Activated T-helper 1 cell treated with anti-CD3 and anti-CD28 coated beads, Interleukin-12 subunit alpha, Interleukin-12 subunit beta, Interleukin-2, Interleukin-4 antibody, amounts not matched to agents 30 ng/mL and 10 ng/mL and 1 ng/mL, durations not matched to agents 14 hours and 24 hours and 36 hours (primary cell): ENCODE data around the gene SGCD. TPM values are rescaled to one million over a fixed set of nuclear protein-coding genes. Genes with fewer than 3 reads are reported as not detected.
"Not testable (repeated sequence)": the region's sequence is repeated elsewhere in the genome, so short reads cannot be mapped to it uniquely, and the experiment has no call there.

Source experiments
- DNase-seq: peaks from one replicate; pipeline ENCODE4 v3.0.0; 2021; ENCODE audit warnings: low spot score
- H3K27ac Mint-ChIP-seq: one replicate; pipeline ENCODE4 v1.8.0; 2021; ENCODE audit warnings: mild to moderate bottlenecking, mixed read lengths
- H3K27me3 Mint-ChIP-seq: one replicate; pipeline ENCODE4 v1.8.0; 2022; ENCODE audit warnings: mild to moderate bottlenecking, moderate library complexity, mixed read lengths; ENCODE audit not compliant: insufficient read depth
- H3K36me3 Mint-ChIP-seq: one replicate; pipeline ENCODE4 v1.8.0; 2021; ENCODE audit warnings: low read depth, mixed read lengths
- H3K4me1 Mint-ChIP-seq: one replicate; pipeline ENCODE4 v1.8.0; 2021; ENCODE audit warnings: low read depth, mixed read lengths
- H3K4me3 Mint-ChIP-seq: one replicate; pipeline ENCODE4 v1.8.0; 2021; ENCODE audit warnings: mild to moderate bottlenecking, moderate library complexity, mixed read lengths
- H3K9me3 Mint-ChIP-seq: one replicate; pipeline ENCODE4 v1.8.0; 2021; ENCODE audit warnings: mixed read lengths
- intact Hi-C: fragments of 100-400 bp; cut with micrococcal nuclease; formaldehyde crosslinking; loops from one replicate; pipeline ENCODE4 v1.15.1; 2024
- total RNA-seq: library from RNA; stranded (reverse); gene quantifications from 2 replicates; pipeline ENCODE4 v1.2.3, GENCODE V29; 2022

The SGCD gene
- total RNA-seq, 1 donor from 2014 or later, result not detected

- Mint-ChIP-seq H3K27me3 (peaks cover 16% of the 10 kb centered on the region), H3K27ac (no peak overlapping the region)
- intact Hi-C loops, result no loop called here
Observed at GRCh38 chr5:156589104-156589945, 262.4 kb downstream of the SGCD start.

DNA sequence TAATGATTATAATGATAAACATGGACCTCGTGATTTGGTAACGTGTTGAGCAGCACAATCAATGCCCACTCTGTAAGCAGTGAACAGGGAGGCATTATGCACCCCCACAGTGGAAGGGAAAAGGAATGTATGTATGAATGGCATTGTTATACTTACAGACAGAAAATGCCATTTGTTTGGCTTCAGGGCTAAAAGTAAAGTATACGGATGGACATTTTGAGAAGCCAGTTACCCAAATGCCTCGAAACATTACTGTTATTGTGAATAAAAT lies 262.9 kb downstream of the SGCD start:
- H3K36me3 Mint-ChIP-seq, result no peaks in the 10 kb centered on the region
- no peaks in the 10 kb centered on the region for H3K4me1 Mint-ChIP-seq
- intact Hi-C loops, result no loop called here
- no peak for DNase-seq
- H3K27ac Mint-ChIP-seq, result no peak overlapping the region
- H3K9me3 Mint-ChIP-seq, result no peaks in the 10 kb centered on the region
- no peak overlapping the region for H3K4me3 Mint-ChIP-seq
- H3K27me3 Mint-ChIP-seq, result peaks cover 17% of the 10 kb centered on the region

More at GRCh38 chr5:156589104-156589945, 262.4 kb downstream of the SGCD start:
- no peak for DNase-seq
- Mint-ChIP-seq H3K4me1 (no peaks in the 10 kb centered on the region), H3K36me3 (no peaks in the 10 kb centered on the region), H3K9me3 (no peaks in the 10 kb centered on the region), H3K4me3 (no peak overlapping the region)

DNA sequence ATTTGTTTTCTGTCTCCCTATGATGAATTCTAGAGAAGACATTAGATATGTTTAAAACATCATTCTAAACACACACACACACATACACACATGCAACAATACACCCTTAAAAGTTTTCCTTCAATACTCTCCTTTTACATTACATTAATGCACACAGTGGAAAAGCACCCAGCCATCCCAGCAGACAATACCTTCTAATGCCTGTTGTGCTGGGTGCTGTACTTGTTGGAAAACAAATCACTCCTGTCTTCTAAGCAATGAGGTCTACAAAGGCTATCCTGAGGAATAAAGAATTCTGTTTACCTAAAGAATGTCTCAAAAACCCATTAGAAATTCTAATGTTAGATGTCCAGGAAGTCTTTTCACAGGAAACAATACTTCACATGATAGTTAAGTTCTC lies 264.0 kb downstream of the SGCD start:
- H3K4me3 Mint-ChIP-seq, result no peak overlapping the region
- H3K4me1 Mint-ChIP-seq, result no peaks in the 10 kb centered on the region
- peaks cover 18% of the 10 kb centered on the region for H3K27me3 Mint-ChIP-seq
- no peaks in the 10 kb centered on the region for H3K9me3 Mint-ChIP-seq
- intact Hi-C loops, result no loop called here
- no peak overlapping the region for H3K27ac Mint-ChIP-seq
- H3K36me3 Mint-ChIP-seq, result no peaks in the 10 kb centered on the region
- DNase-seq, result no peak

DNA sequence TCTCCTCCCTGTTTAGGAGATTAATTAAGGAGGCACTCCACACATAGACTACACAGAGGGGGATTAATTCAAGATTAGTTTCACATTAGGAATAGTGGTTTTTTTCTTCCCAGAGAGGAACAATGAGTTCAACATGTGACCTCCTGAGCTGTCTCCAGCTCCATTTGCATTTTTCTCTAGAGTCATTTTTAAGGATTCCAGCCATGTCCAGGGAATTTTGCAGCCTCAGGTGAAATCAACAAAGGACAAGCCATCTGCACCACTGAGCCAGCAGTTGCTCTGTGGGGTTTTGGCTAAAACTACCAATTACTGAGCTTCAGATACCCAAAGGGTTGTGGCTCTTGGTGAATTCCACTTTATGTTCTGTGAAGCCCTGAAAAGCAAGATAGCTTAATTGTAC lies 264.7 kb downstream of the SGCD start:
- Mint-ChIP-seq H3K9me3 (no peaks in the 10 kb centered on the region), H3K27me3 (peaks cover 15% of the 10 kb centered on the region), H3K36me3 (no peaks in the 10 kb centered on the region), H3K27ac (no peak overlapping the region), H3K4me3 (no peak overlapping the region), H3K4me1 (no peaks in the 10 kb centered on the region)
- no peak for DNase-seq
- intact Hi-C loops, result no loop called here

GRCh38 chr5:156593546-156593945 lies 266.6 kb downstream of the SGCD start:
- Mint-ChIP-seq H3K9me3 (no peaks in the 10 kb centered on the region), H3K4me1 (no peaks in the 10 kb centered on the region), H3K4me3 (no peak overlapping the region), H3K27ac (no peak overlapping the region), H3K27me3 (peaks cover 13% of the 10 kb centered on the region), H3K36me3 (no peaks in the 10 kb centered on the region)
- no peak for DNase-seq
- intact Hi-C loops, result no loop called here

DNA sequence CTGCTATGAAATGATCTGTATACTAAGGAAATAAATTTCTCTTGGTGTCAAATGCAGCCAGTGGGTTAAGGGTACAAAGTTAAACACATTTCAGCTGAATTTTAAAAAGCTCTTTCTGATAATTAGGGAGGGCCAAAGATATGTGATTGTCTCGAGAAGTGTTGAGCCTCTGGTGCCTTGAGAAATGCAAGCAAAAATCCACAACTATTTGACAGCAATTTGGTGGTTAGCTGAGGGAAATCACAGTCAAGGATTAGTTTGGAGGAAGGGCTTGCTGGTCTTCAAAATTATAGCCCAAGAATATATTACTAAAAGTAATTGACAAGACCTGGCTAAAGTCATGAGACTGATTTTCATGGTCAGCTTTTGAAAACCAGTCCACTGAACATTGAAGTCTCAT lies 267.4 kb downstream of the SGCD start:
- H3K36me3 Mint-ChIP-seq, result no peaks in the 10 kb centered on the region
- no peak for DNase-seq
- H3K9me3 Mint-ChIP-seq, result no peaks in the 10 kb centered on the region
- peaks cover 13% of the 10 kb centered on the region for H3K27me3 Mint-ChIP-seq
- intact Hi-C loops, result no loop called here
- no peaks in the 10 kb centered on the region for H3K4me1 Mint-ChIP-seq
- H3K4me3 Mint-ChIP-seq, result no peak overlapping the region
- H3K27ac Mint-ChIP-seq, result no peak overlapping the region

DNA sequence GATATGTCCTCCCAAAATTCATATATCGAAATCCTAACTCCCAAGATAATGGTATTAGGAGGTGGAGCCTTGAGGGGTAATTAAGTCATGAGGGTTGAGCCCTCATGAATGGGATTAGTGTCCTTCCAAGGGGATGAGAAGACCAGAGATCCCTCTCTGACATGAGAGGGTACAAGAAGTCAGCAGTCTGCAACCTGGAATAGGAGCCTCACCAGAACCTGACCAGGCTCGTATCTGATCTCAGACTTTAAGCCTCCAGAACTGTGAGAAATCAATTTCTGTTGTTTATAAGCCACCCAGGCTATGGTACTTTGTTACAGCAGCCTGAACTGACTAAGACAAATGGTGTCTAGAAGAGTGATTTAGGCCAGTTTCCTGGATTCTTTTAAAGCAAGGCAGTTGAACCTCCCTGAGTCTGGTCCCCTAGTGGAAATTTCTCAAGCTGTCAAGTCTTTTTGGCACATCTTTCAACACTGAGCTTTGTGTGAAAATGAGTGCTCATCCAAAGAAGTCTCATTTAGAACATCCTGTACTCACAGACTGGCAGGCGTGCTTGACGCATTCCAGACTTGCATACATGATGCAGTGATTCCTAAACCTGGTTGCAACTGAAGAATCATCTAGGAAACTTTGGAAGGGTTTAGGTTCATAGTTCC lies 268.3 kb downstream of the SGCD start:
- intact Hi-C loops, result no loop called here
- H3K36me3 Mint-ChIP-seq, result no peaks in the 10 kb centered on the region

GRCh38 chr5:156597276-156597675 lies 270.3 kb downstream of the SGCD start:
- Mint-ChIP-seq H3K36me3 (no peaks in the 10 kb centered on the region), H3K27me3 (peaks cover 15% of the 10 kb centered on the region), H3K9me3 (peaks cover 2% of the 10 kb centered on the region), H3K27ac (no peak overlapping the region), H3K4me1 (no peaks in the 10 kb centered on the region), H3K4me3 (no peak overlapping the region)
- no peak for DNase-seq
- intact Hi-C loops, result no loop called here

More for the DNA sequence above, 268.3 kb downstream of the SGCD start:
- Mint-ChIP-seq H3K9me3 (no peaks in the 10 kb centered on the region), H3K4me1 (no peaks in the 10 kb centered on the region), H3K27me3 (peaks cover 15% of the 10 kb centered on the region), H3K4me3 (no peak overlapping the region), H3K27ac (no peak overlapping the region)
- no peak for DNase-seq

DNA sequence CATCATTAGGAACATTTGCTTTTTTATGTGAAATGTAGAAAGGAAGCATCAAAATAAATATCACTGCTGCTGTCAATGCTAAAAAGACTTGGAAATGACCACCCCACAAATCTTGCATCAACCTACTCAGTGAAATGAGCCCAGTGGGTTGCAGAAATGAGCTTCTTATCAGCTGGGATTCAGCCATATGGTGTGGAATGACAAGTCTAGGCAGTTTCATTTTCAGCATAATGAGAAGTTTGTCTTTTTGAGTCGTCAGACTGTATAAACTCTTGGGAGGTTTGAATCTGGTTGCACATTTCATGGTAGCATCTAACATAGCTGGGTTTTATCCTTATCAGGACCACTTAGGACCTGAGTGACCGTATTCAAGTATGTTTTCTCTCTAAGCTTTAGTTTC lies 272.0 kb downstream of the SGCD start:
- Mint-ChIP-seq H3K27ac (no peak overlapping the region), H3K36me3 (no peaks in the 10 kb centered on the region), H3K4me3 (no peak overlapping the region), H3K9me3 (peaks cover 15% of the 10 kb centered on the region), H3K4me1 (no peaks in the 10 kb centered on the region), H3K27me3 (peaks cover 10% of the 10 kb centered on the region)
- DNase-seq, result no peak
- intact Hi-C loops, result no loop called here

DNA sequence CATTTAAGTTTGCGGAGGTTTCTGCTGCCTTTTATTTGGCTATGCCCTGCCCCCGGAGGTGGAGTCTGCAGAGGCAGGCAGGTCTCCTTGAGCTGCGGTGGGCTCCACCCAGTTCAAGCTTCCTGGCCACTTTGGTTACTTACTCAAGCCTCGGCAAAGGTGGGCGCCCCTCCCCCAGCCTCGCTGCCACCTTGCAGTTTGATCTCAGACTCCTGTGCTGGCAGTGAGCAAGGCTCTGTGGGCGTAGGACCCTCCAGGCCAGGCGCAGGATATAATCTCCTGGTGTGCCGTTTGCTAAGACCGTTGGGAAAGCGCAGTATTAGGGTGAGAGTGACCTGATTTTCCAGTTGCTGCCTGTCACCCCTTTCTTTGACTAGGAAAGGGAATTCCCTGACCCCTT lies 283.6 kb downstream of the SGCD start:
- intact Hi-C loops, DNase-seq, H3K27ac Mint-ChIP-seq, H3K4me1 Mint-ChIP-seq, H3K4me3 Mint-ChIP-seq, H3K36me3 Mint-ChIP-seq, H3K27me3 Mint-ChIP-seq: not testable (repeated sequence)
- peaks cover 27% of the 10 kb centered on the region for H3K9me3 Mint-ChIP-seq

- H3K27ac Mint-ChIP-seq, result no peak overlapping the region
- H3K27me3 Mint-ChIP-seq, result peaks cover 2% of the 10 kb centered on the region
- peaks cover 23% of the 10 kb centered on the region for H3K9me3 Mint-ChIP-seq
- intact Hi-C loops, result no loop called here
- H3K4me3 Mint-ChIP-seq, result no peak overlapping the region
- DNase-seq, result no peak
- H3K36me3 Mint-ChIP-seq, result no peaks in the 10 kb centered on the region
- H3K4me1 Mint-ChIP-seq, result peaks cover 9% of the 10 kb centered on the region
Observed at GRCh38 chr5:156615901-156616300, 288.9 kb downstream of the SGCD start.

GRCh38 chr5:156617426-156617825 lies 290.5 kb downstream of the SGCD start:
- Mint-ChIP-seq H3K27ac (no peak overlapping the region), H3K4me1 (peaks cover 9% of the 10 kb centered on the region), H3K4me3 (no peak overlapping the region), H3K27me3 (peaks cover 2% of the 10 kb centered on the region), H3K36me3 (no peaks in the 10 kb centered on the region), H3K9me3 (peaks cover 8% of the 10 kb centered on the region)
- DNase-seq, result no peak
- intact Hi-C loops, result no loop called here

DNA sequence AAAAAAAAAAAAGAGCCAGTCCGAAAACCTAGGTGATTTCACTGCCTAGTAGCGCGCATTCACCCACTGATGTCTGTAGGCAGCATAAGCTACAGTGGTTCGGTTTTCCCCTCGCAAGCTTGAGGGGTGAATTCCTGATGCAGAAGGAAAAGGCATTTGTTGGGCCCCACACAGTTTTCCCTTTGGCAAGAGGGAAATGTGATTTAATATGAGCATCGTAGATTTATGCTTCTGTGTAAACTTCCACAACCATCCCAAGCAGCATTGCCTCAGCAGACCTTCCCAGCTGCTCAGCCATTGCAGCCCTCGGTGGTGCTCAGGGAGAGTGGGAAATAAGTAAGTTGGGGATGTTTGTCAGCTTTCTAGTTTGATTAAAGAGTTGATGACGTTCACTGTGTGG lies 291.6 kb downstream of the SGCD start:
- Mint-ChIP-seq H3K4me1 (peaks cover 9% of the 10 kb centered on the region), H3K9me3 (peaks cover 7% of the 10 kb centered on the region), H3K4me3 (no peak overlapping the region), H3K36me3 (no peaks in the 10 kb centered on the region), H3K27ac (no peak overlapping the region), H3K27me3 (peaks cover 2% of the 10 kb centered on the region)
- no peak for DNase-seq
- intact Hi-C loops, result no loop called here
